ENCODE results near the gene RNF217. TPM values are rescaled to one million over a fixed set of nuclear protein-coding genes. Genes with fewer than 3 reads are reported as not detected.

The RNF217 gene
- total RNA-seq, 1 donor from 2014 or later = 50.7 TPM

GRCh38 chr6:125138083-125138482, 175.8 kb downstream of the RNF217 start:
- no peaks in the 10 kb centered on the region for H3K4me1 Mint-ChIP-seq (ENCODE audit: unreplicated experiment)
- H3K27ac Mint-ChIP-seq (ENCODE audit: unreplicated experiment) = no peak overlapping the region
- no peak for TF ChIP-seq CTCF (IDR thresholded peaks at IDR 0.05; ENCODE audit: unreplicated experiment)
- H3K4me3 Mint-ChIP-seq (ENCODE audit: unreplicated experiment) = no peak overlapping the region
- H3K27me3 Mint-ChIP-seq (ENCODE audit: unreplicated experiment) = no peaks in the 10 kb centered on the region
- H3K9me3 Mint-ChIP-seq (ENCODE audit: unreplicated experiment) = peaks cover 6% of the 10 kb centered on the region
- peaks cover 8% of the 10 kb centered on the region for H3K36me3 Mint-ChIP-seq (ENCODE audit: low read depth, unreplicated experiment)
- DNase-seq (ENCODE audit: low spot score) = no peak

- Mint-ChIP-seq H3K9me3 (ENCODE audit: unreplicated experiment) (peaks cover 15% of the 10 kb centered on the region), H3K4me3 (ENCODE audit: unreplicated experiment) (no peak overlapping the region), H3K4me1 (ENCODE audit: unreplicated experiment) (peaks cover 14% of the 10 kb centered on the region), H3K36me3 (ENCODE audit: low read depth, unreplicated experiment) (peaks cover 23% of the 10 kb centered on the region), H3K27ac (ENCODE audit: unreplicated experiment) (no peak overlapping the region), H3K27me3 (ENCODE audit: unreplicated experiment) (no peaks in the 10 kb centered on the region)
- no peak for DNase-seq (ENCODE audit: low spot score)
- TF ChIP-seq CTCF (IDR thresholded peaks at IDR 0.05; ENCODE audit: unreplicated experiment) = no peak
Measured at GRCh38 chr6:125140808-125141207, 178.6 kb downstream of the RNF217 start.

Other genes with a start within 250 kb of the RNF217 start
- 118 TPM for gene TPD52L1, start 191.3 kb downstream of the RNF217 start, total RNA-seq (ENCODE audit: unreplicated experiment)

Measured in endothelial cell (in vitro differentiated cells).